Fibroblast of lung (primary cell): ENCODE results near the gene JDP2.

Source experiments
- CTCF ChIP-seq, 2 donors: IDR thresholded peaks in 1 of 2; conservative IDR thresholded peaks in 1 of 2; 1 replicate in 1 of 2; 2 replicates in 1 of 2; pipeline ENCODE4 v1.5.1; 2011 to 2012; ENCODE audit warnings: low read length in 2 of 2, control low read depth in 1 of 2, inconsistent platforms in 1 of 2, low read depth in 1 of 2, mild to moderate bottlenecking in 1 of 2
- EZH2 ChIP-seq: IDR thresholded peaks from 2 replicates; pipeline ENCODE4 v1.5.1; 2012; ENCODE audit warnings: low read length, control low read depth, mild to moderate bottlenecking; ENCODE audit errors: missing control alignments

DNA sequence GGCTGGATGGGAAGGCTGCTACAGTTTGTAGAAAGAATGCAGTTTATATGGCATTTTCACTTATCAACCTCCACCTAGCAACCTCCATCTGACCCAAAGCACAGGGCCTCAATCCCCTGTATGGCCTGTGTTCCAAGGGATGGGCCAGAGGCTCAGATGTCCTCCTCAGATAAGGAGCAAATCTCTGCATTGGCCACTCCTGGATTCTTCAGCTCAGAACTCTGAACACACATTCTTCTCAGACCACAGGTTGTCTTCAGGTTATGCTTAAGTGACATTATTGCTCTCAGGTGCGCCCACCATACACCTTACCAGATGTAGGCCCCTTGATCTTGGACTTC is 47.9 kb upstream of the JDP2 start:
- TF ChIP-seq CTCF (conservative IDR thresholded peaks at IDR 0.05 in 1 of 2, IDR thresholded peaks at IDR 0.05 in 1 of 2; ENCODE audit: low read depth in 1 of 2, low read length in 2 of 2) (no peak), EZH2 (no peak)
